22Rv1 (cell line): ENCODE results near the gene EMC10.
"Not testable (repeated sequence)": the region's sequence is repeated elsewhere in the genome, so short reads cannot be mapped to it uniquely, and the experiment has no call there.

ENCODE experiments used
- H3K27ac ChIP-seq: fragments of 450-650 bp; 2 replicates; pipeline ENCODE4 v1.5.1; 2017
- CTCF ChIP-seq: fragments of 450-650 bp; IDR thresholded peaks from 2 replicates; pipeline ENCODE4 v1.5.1; 2017; ENCODE audit warnings: mild to moderate bottlenecking
- ZFX ChIP-seq: fragments of 450-650 bp; IDR thresholded peaks from 2 replicates; pipeline ENCODE4 v1.6.1; 2017; ENCODE audit warnings: antibody characterized with exemption, borderline replicate concordance

EMC10 gene

GRCh38 chr19:50516964-50517703 is 40.8 kb downstream of the EMC10 start:
- no peak overlapping the region for H3K27ac ChIP-seq
- TF ChIP-seq ZFX (no peak), CTCF (no peak)

GRCh38 chr19:50517704-50518075 is 41.4 kb downstream of the EMC10 start:
- no peak overlapping the region for H3K27ac ChIP-seq
- TF ChIP-seq CTCF (no peak), ZFX (no peak)

GRCh38 chr19:50518091-50519005 is 42.0 kb downstream of the EMC10 start:
- peak; percentile 82 for TF ChIP-seq CTCF
- TF ChIP-seq ZFX = no peak

GRCh38 chr19:50519006-50519575 is 42.8 kb downstream of the EMC10 start:
- no peak overlapping the region for H3K27ac ChIP-seq
- no peak for TF ChIP-seq CTCF
- TF ChIP-seq ZFX = no peak

More at GRCh38 chr19:50518091-50519005, 42.0 kb downstream of the EMC10 start:
- no peak overlapping the region for H3K27ac ChIP-seq

GRCh38 chr19:50520822-50521465 is 44.6 kb downstream of the EMC10 start:
- no peak overlapping the region for H3K27ac ChIP-seq
- TF ChIP-seq ZFX (no peak), CTCF (no peak)

- H3K27ac ChIP-seq = no peak overlapping the region
- TF ChIP-seq CTCF (no peak), ZFX (no peak)
These were observed 46.6 kb downstream of the EMC10 start for GRCh38 chr19:50522881-50523280.

GRCh38 chr19:50528052-50528451 is 51.7 kb downstream of the EMC10 start:
- H3K27ac ChIP-seq = not testable (repeated sequence)
